ENCODE data around the gene SLMAP.

The SLMAP gene

GRCh38 chr3:57957824-57958223 lies 201.7 kb downstream of the SLMAP start:
- in situ Hi-C loops (cut with MboI; ENCODE audit: low sequenced_read_pairs) = no loop called here

GRCh38 chr3:57958642-57959422 lies 202.7 kb downstream of the SLMAP start:
- in situ Hi-C loops (cut with MboI; ENCODE audit: low sequenced_read_pairs) = no loop called here

GRCh38 chr3:57959423-57960173 lies 203.5 kb downstream of the SLMAP start:
- in situ Hi-C loops (cut with MboI; ENCODE audit: low sequenced_read_pairs) = no loop called here

- in situ Hi-C loops (cut with MboI; ENCODE audit: low sequenced_read_pairs) = no loop called here
Observed at GRCh38 chr3:57960174-57960505, 204.0 kb downstream of the SLMAP start.

GRCh38 chr3:57961177-57961827 lies 205.2 kb downstream of the SLMAP start:
- in situ Hi-C loops (cut with MboI; ENCODE audit: low sequenced_read_pairs) = no loop called here

GRCh38 chr3:57961828-57962447 lies 205.8 kb downstream of the SLMAP start:
- in situ Hi-C loops (cut with MboI; ENCODE audit: low sequenced_read_pairs) = no loop called here

- in situ Hi-C loops (cut with MboI; ENCODE audit: low sequenced_read_pairs) = no loop called here
Observed at GRCh38 chr3:57962448-57962834, 206.3 kb downstream of the SLMAP start.

- in situ Hi-C loops (cut with MboI; ENCODE audit: low sequenced_read_pairs) = no loop called here
Observed at GRCh38 chr3:57963811-57964346, 207.8 kb downstream of the SLMAP start.

- in situ Hi-C loops (cut with MboI; ENCODE audit: low sequenced_read_pairs) = no loop called here
Observed at GRCh38 chr3:57966829-57967228, 210.7 kb downstream of the SLMAP start.

- in situ Hi-C loops (cut with MboI; ENCODE audit: low sequenced_read_pairs) = no loop called here
Observed at GRCh38 chr3:57967590-57967989, 211.5 kb downstream of the SLMAP start.

- in situ Hi-C loops (cut with MboI; ENCODE audit: low sequenced_read_pairs) = no loop called here
Observed at GRCh38 chr3:57968501-57968900, 212.4 kb downstream of the SLMAP start.

GRCh38 chr3:57971975-57972374 lies 215.9 kb downstream of the SLMAP start:
- in situ Hi-C loops (cut with MboI; ENCODE audit: low sequenced_read_pairs) = no loop called here

- in situ Hi-C loops (cut with MboI; ENCODE audit: low sequenced_read_pairs) = no loop called here
Observed at GRCh38 chr3:57972531-57973111, 216.5 kb downstream of the SLMAP start.

- in situ Hi-C loops (cut with MboI; ENCODE audit: low sequenced_read_pairs) = no loop called here
Observed at GRCh38 chr3:57973715-57974477, 217.8 kb downstream of the SLMAP start.

- in situ Hi-C loops (cut with MboI; ENCODE audit: low sequenced_read_pairs) = no loop called here
Observed at GRCh38 chr3:57974796-57975388, 218.8 kb downstream of the SLMAP start.

- in situ Hi-C loops (cut with MboI; ENCODE audit: low sequenced_read_pairs) = no loop called here
Observed at GRCh38 chr3:57977818-57978235, 221.7 kb downstream of the SLMAP start.

GRCh38 chr3:57978316-57978715 lies 222.2 kb downstream of the SLMAP start:
- in situ Hi-C loops (cut with MboI; ENCODE audit: low sequenced_read_pairs) = no loop called here
